NCI-H510A treated with DMSO at 0.1 percent for 48 hours (cell line): ENCODE data around the gene ARVCF.

ENCODE experiments used
- DNase-seq: peaks from one replicate; lab custom pipeline; 2025; lab: John Stamatoyannopoulos, UW

The ARVCF gene

DNA sequence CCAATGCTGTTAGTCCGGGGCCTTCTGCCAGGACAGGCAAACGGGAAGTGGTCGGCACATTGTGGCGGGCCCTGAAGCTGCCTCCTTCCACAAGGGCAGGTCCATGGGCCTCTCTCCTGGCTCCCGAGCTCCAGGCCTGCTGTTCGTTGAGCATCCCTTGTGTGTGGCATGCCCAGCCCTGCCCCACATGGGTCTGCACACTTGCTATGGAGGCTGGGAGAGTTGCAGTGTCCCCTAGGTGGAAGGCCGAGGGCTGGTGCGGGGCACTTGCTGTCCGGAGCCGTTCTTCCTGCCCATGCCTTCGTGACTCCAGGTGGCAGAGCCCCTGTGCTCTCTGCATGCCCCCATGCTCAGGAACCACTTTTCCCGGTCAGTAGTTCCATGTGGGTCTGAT lies 37.4 kb upstream of the ARVCF start:
- no peak for DNase-seq

DNA sequence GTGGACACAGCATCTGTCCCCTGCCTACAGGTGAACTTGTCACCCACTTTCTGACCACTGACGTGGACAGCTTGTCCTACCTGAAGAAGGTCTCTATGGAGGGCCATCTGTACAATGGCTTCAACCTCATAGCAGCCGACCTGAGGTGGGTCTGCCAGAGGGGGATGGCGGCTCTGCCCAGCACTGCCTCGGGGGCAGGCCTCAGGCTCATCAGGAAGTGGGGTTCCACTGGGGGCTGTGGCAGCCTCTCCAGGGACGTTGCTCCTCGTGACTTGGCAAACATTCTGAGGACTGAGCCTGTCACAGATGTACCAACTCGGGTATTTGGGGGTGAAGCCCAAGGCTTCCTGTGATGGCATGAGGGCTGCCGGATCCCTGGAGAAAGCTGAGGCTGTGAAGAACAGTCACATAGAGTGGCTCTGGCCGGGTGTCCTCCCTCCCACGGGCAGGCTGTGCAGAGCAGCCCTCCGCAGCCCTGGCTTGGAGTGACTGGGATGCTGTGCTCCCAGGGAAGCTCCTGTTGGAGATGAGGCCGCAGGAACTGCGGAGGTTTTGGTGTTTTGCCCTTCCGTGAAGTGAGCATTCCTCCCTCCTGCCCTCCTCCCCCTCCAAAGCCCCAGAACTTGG lies 36.9 kb upstream of the ARVCF start:
- no peak for DNase-seq

DNA sequence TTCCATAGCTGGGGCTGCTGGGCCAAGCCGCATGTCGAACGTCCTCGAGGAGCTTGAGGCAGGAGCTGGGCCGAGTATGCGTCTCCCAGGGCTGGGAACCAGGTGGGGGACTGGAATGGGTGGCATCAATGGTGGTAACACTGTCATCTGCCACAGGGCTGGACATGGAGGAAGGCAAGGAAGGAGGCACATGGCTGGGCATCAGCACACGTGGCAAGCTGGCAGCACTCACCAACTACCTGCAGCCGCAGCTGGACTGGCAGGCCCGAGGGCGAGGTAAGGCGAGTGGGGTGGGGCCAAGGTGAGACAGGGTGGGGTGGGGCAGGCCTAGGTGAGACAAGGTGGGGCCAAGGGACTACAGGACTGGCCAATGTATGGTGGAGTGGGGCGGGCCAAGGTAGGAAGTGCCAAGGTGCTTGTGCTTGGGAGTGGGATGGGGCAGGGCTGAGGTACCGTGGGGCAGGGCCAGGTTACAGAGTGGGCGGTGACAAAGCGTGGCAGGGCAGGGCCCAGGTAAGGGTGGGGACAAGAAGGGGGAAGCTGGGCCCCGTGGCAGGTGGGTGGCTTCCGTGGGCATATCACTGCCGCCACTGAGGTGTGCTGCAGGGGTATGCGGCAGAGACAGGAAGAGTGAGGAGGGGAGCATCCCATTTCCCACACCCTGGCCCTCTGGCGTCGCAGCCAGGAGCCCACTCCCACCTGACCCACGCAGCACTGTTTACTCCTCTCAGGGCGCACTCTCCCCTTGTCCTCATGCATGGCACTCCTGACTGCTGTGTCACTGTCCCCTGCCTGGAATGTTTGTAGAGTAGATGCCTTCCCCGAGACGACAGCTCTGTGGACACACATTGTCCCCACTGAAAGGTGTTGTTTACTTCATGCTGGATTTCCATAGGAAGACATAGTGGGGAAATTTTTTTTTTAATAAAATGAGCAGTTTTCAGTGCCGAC lies 36.0 kb upstream of the ARVCF start:
- DNase-seq = no peak

DNA sequence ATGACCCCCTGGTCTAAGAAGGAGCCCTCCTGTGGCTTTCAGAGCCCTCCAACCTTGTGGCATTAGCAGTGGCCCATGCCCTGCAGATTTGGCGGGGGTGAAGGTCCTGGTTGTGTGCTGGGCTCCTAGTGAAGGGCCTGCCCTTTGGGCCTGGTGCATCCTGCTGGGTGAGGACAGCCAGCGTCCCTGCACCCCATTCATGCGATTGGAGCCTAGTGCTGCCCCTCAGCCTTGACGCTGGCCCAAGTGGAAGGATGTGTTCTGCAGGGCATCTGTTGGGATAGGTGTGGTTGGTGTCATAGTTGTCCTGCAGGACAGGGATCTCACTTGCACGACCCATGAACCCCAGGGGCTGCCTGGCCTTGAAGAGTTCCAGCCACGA lies 35.3 kb upstream of the ARVCF start:
- DNase-seq = no peak

DNA sequence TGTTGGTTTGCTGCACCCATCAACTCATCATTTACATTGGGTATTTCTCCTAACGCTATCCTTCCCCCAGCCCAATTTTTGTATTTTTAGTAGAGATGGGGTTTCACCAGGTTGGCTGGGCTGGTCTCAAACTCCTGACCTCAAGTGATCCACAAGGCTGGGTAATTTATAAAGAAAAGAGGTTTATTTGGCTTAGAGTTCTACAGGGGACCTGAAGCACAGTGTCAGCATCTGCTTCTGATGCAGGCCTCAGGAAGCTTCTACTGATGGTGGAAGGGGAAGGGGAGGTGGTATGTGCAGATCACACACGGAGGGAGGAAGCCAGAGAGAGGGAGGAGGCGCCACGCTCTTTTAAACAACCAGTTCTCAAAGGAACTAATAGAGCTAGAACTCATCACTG lies 30.1 kb upstream of the ARVCF start:
- no peak for DNase-seq

DNA sequence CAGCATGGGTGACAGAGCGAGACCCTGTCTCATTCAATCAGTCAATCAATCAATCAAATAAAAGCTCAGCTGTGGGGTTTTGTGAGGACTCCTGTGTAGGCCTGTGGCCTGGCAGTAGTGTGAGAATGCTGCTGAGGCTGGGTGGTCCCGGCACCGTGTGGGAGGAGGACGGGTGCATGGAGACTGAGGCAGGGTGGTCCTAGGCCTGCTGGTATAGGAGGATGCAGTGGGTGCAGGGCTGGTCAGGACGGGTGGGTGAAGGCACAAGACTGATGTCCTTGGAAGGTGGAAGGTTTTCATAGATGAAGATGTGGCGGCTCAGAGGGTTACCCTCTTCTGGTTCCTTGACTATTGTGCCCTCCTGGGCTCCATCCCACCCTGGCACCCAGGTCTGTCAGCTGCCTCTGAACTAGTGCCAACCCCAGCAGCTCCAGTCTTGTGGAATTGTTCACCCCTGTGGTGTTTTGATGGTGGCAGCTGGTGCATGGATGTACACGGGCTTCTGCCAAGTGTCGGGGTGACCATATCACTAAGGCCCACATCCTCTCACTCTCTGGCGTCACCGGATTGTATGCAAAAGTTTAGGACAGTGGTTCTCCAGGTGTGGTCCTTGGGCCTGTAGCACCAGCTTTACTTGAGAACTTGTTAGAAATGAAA lies 28.0 kb upstream of the ARVCF start:
- DNase-seq = no peak

DNA sequence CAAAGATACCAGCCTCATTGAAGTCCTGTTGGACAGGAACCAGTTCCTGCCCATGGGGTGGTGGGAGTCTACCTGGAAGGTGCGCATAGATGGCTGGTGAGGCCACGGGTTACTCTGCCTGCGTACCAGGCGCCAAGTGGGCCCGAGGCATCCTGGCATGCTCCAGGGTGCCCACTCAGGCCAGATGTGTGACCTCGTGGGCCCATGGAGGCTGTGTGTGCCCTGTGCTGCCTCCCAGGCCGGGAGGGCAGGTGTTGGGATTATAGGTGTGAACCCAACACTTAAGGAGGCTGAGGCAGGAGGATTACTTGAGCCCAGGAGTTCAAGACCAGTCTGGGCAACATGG lies 27.3 kb upstream of the ARVCF start:
- no peak for DNase-seq

DNA sequence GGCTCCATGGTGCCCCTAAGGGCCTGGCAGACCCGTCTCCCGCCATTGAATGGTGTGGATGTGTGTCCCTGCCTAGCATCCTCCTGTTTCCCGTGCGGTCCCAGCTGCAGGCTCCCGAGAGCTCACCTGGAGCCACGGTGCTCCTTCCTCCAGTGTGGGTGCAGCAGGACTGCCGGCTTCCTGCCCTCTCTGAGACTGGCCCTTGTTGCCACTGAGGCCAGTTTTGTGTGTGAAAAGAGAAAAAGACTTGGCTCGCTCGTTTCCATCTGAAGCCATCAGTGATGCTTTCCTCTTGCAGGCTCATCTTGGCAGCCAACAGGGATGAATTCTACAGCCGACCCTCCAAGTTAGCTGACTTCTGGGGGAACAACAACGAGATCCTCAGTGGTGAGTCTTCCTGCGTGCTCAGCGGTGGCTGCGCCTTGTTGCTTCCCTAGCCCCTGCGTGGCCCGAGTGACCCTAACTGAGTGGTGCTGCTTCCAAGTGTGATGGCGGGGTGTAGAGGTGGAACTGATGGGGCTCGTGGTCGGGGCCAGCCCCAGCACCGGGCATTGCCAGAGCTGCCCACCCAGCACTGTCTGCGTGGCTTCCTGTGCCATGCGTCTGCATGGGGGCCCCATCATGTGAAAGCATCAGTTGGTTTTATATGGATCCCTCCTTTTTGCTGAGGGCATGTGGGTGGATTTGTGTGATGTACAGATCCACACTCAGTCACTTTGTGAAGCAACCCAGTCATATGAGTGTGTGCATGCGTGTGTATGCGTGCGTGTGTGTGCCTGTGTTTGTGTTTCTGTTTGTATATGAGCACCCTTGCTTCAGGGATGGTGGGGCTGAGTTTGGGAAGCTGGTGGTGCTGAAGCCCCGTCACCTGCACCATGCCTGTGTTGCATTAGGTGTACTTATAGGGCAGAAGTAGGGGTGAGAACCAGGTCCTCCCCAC lies 26.7 kb upstream of the ARVCF start:
- DNase-seq = no peak

DNA sequence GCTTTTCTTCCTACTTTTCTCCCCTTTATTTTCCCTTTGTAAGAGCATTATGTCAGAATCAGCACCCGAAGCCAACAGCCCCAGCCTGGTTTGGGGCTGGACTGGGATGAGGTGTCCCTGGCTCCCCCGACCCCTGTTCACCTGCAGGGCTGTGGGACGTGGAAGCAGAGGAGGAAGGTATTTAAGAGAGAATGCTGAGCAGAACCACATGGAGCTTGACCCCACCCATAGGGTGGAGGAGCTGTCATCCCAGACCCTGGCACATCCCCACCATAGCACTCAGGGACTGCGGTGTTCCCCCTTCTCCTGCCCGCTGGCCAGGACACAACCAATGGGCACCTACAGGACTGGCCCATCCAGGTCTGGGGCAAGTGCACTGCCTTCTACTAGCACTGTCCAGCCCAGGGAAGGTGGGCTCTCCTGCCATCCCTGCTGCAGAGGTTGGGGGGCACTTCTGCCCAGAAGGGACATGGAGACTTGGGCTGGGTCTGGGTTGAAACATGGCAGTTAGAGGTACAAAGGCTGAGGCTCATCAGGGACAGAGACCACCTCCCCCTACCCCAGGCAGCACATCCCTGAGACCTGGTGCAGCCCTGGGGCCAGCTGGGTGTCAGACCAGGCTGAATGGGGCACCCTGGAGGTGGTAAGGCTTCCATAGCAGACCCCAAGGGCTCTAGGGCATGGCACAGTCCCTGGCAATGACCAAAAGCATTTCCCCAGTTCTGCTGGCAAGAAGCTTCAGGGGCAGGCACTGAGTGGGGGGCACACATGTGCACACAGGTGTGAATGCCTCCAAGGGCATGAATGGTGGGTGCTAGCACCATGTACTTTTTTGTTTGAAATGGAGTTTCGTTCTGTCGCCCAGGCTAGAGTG lies 23.9 kb upstream of the ARVCF start:
- DNase-seq = no peak

DNA sequence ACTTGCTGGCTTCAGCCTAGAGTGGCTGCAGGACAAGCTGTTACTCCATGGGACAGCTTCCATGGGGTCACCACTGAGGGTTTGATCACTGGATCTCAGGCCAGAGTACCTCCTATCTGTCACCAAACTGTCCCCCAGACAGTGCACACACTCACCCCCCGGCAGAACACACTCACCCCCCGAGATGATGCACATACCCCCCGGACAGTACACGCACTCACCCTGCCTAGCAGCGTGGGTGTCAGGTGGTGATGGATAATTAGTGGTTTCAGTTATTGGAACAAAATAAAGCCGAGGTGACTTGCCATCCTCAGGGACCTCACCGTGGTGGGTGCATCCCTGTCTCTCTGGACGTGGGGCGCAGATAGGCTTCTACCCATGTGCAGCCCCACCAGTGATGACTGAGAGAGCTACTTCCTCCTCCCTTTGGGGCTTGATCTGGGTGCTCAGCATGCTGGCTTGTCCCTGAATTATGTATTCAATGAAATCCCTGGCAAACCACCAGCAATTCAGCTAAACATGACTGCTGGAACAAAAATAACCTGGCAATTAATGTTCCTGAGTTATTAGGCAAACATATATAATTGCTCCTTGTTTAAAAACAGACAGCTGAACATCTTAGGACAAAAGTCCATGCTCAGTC lies 23.2 kb upstream of the ARVCF start:
- no peak for DNase-seq

DNA sequence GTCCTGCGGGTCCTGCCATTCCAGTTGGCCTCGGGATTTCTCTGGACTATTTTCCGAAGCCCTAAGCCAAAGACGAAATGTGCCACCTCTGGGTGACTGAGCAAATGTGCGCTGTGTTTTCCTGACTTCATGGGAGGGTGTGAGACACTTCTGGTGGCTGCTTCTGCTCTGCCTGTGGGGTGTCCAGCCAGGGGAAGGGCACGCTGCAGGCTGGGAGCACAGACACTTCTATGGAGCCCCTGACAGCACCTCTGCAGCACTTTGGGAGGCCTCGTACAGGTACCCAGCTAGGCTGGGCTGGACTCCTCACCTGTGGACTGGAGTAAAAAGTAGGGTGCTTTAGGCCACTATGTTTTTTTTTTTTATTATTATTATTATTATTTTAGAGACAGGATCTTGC lies 22.0 kb upstream of the ARVCF start:
- DNase-seq = no peak

DNA sequence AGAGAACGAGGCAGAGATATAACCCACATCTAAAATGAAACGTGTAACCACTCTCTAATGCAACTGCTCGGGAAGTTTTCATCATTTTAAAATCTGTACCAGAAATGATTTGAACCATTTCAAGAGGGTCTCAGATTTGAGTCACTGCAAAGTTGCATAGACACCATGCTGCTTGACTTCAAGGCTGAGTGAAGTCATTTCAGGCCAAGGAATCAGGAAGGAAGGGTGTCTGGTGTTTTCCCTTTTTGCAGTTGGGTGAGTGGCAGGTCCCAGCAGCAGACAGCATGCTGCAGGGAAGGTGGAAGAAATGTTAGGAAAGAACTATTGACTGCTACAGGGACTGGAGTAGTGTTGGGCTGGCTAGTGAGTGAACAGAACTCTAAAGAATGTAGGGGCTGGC lies 20.8 kb upstream of the ARVCF start:
- DNase-seq = no peak

DNA sequence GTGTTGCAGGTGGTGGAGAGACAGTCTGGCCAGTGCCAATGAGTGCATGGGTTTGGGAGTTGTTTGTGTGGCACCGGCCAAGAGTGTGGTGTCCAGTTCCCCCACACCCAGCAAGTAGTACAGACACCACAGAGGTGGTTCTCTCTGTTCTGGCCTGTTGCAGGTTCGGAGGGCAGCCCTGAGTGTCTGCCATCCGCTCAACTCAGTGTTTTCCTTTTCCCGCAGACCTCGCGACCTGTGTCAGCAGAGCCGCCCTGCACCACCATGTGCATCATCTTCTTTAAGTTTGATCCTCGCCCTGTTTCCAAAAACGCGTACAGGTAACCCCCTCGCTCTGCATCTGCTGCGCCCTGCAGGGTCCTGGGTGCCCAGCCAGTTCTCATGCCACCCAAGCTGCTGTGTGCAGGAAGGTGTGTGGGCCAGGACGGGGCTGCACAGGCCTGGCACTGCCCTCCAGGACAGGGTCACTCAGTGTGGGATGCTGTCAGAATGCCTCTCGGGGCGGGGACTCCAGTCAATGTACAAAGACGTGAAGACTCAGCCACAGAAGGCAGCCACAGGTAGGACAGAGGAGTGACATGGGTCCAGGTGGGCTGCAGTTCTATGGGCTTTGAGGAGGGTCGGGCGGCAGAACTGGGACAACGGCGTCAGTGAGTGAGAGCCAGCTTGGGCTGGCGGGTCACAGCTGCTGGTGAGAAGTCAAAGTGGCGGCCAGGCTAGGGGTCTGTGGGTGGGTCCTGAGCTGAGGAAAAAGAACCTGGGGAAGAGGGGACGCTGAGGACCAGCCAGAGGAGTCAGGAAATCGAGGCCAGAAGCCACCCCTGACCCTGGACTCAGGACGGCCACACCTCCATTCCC lies 20.1 kb upstream of the ARVCF start:
- DNase-seq = no peak

DNA sequence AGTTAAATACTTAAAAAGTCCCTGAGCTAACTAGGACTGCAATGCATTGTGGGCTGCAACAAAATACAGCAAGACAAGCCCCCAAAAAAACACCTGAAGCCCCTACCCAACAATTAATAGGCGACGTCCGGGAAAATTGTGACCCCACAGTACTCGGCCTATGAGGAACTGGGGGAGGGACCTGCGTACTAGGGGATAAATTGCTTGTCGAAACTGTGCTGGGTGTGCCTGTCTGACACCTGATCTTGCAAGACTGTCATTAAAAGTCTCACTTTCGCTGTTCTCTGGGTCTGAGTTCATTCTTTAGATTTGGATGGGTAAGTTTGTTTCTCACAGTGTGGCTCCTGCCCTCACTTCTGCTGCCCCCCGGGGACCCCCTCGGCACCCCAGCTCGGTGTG lies 19.5 kb upstream of the ARVCF start:
- no peak for DNase-seq

DNA sequence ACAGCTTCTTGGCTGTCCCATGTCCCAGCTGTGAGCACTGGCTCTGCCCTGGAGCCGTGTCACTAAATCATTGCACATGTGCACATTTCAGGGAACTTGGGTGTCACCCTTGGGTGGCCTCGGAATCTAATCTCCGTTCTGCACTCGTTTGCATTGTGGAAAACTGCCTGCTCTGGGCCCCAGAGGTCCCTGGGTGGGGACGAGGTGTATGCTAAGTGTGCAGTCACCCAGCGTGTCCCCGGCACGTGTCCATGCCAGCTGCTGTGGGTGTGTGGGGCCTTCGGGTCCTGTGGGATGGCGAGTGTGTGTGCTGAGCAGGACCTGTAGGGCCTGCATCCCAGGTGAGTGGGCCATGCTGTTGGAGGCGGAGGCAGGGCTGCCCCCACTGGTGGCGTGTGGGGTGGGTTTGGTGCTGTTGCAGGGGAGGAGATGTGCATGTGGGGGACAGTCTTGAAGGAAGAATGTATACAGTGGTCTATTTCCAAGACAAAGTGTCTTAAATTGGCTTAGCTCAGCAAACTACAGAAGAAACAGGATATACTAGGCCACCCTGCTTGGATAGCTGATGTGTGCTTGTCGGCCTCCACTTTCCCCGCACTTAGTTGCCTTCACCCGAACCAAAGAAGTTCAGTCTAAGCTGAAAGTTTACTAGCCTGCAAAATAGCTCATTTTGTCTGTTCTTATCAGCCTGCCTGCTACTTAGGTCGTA lies 18.9 kb upstream of the ARVCF start:
- DNase-seq = no peak

DNA sequence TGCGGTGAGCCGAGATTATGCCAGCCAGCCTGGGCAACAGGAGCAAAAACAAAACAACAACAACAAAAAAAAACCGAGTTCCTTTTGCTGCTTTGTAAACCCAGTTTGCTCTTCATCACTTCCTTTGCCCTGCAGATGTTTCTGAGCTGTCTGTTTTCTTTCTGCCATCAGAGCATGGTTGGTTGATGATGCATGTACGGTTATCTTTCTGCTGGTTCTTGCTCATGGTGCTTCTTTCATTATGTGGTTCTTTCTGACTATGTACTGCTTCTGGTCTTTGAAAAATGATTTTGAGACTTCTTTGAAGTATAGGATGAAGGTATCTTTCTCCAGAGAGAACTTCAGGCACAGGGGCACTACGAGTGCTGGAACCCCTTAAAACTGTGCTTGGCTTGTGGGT lies 17.5 kb upstream of the ARVCF start:
- no peak for DNase-seq

DNA sequence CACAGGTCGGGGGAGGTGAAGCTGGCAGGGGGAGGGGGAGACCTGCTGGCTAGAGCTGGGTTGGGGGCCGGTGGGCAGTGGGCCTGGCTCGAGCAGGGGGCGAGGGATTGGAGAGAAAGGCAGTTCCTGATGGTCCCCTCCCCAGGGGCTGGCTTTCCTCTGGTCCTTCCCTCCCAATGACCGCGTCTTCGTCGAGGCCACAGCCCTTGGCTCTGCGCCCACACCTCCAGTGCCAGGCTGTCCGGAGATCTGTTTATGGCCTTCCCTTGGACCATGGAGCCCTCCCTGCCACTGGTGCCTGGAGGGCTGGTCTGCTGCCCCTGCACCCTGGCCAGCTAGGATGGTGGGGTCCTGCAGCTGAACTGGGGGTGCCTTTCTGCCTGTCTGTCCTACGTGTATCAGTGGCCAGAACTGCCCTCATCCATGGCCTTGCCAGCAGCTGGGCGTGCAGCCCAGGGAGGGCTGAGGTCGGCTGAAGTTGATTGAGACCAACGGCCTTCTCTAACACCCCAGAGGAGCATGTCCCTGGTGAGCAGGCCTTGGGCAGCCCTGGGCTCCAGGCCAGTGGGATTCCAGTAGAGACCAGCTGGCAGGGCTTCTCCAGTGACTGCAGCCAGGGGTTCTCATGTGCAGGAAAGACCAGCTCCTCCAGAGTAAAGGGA lies 16.6 kb upstream of the ARVCF start:
- DNase-seq = no peak

DNA sequence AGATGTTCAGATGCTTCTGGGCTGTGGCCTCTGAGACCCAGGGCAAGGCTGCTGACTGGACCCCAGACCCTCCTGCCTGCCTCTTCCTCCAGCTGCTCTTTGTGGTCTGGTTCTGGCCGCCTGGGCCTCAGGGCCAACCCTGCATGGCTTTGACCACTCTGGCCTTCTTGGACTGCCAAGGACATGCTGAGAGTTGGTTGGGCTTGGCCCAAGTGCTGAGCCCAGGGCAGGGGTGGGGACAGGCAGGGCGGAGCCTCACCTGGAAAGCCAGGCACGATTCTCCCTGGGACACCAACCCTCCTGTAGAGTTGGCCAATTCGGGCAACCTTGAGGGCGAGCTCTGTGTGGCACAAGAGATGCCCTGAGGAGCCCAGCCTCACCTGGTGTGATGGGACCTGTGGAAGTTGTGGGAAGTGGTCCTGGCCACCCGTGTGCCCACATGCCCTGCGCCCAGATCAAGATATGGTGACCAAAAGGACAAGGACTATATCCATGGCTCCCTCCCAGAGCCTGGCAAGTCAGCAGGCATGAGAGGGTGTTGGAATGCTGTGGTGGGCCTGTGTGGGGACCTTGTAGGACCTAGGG lies 15.9 kb upstream of the ARVCF start:
- no peak for DNase-seq
